HG03442 (cell line): ENCODE data around the gene DNMT3A.

Experiments used
- ATAC-seq: cut with Tn5 transposase; IDR thresholded peaks from one replicate; pipeline ENCODE4 v1.9.1; 2021; ENCODE audit warnings: mild to moderate bottlenecking, moderate library complexity; ENCODE audit not compliant: unreplicated experiment

Gene DNMT3A

DNA sequence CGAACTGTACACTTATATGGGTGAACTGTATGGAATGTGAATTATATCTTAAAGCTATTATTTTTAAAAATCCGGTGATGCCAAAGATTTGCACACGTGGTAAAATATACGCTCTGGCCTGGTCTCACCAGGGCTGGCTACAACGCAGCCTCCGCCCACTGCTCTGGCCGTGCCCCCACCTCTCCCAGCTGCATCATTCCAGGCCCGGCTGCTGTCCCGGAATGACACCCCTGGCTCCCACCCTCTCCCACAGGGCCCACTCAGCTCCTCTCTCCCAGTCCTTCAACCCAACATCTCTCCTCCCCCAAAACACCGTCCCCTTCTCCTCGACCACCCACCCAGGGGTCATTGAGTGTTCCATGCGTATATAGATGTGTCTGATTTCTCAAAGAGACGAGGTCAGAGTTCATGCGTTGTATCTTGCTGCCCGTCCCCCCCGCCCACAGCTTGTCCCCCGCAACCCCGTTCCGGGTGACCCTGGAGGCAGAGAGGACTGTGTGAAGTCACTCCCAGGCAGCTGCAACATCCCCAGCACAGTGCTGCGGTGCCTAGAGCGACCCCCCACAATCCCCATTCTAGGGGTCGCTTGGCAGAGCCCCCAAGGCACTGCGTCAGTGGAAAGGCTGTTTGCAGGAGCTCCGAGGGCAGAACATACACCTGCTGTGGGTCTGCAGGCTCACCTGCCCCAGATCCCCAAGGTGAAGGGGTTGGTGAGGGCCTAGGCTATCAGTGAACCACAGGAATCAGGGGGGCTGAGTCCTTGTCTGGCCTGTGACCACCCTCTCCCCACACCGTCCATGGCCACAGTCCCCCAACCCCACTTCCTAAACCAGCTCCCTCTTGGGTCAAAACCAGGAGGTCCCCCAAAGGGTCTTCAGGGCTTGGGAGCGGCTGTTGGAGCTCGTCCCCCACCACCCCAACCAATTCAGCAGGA lies 13.3 kb downstream of the DNMT3A start:
- ATAC-seq = no peak

DNA sequence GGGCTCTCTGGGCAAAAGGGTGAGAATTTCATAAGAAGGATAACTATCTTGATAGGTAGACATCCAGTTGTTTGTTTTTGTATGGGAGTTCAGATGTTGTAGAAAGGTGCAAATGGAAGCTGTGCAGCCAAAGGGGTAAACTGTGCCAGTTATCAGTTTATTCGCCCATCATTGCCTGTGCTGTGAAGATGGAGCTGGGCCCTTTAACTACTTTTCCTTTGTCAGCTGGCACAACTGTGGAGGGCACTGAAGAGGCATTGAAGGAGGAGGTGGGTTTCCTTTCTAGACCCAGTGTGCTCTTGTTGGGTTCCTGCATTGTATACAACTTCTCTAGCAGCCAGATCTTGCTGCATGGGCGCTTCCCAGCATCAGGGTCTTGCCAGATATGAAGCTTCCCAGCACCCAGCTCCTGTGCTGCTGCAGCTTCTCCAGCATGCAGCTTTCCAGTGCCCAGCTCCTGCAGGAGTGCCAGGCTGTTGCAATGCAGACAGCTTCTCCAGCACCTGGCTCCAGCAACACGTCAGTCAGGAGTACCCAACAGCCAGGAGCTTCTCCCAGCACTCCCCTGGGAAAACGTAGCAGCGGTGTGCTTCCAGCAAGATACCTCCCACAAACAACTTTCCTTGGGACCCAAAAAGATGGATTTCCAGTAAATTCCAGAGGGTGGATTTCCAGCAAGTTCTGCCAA lies 15.3 kb downstream of the DNMT3A start:
- no peak for ATAC-seq

DNA sequence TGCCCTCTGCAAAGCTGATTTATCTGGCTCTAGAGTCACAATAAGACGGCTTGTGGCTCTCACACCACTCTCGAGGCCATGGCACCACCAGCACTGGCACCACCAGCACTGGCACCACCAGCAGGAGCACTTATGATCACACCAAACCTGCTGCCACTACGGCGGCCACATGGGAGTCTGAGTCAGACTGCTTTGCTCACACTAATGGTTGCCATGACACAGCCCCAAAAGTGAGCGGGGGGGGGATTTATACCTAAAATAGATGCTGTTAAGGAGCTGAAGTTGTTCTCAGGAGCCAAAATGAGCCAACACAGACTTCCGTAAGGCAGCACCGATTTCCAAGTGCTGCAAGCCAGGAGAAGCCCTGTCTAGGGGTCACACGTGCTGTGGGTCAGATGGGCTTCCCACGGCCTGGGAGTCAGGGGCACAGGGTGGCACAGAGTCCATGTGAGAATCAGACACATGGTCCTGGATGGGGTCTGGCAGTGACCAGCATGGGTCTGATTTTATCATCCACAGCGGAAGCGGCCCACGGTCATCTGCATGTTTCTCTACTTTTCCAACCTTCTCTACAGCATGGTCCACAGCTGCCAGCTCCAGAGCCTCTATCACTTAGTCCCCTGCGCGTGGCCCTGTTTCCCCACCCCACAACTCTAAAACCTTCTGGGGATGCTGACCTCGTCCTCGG lies 16.7 kb downstream of the DNMT3A start:
- ATAC-seq = no peak

DNA sequence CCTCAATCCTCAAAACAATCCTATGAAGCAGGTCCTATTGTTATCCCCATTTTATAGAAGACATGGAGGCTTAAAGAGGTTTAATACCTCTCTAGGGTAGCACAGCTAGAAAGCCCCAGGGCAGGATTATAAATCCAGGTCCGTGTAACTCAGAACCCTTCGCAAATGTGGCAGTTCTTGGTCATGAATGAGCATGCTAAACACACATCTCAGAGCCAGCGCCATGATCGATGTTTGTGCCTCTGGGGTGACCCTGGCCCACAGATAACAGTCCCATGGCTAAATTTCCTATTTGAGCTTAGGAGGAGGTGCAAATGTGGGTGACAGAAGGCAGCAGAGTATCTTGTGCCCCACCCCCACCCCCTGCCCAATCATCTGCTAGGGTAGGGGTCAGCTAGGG lies 17.5 kb downstream of the DNMT3A start:
- ATAC-seq = no peak

DNA sequence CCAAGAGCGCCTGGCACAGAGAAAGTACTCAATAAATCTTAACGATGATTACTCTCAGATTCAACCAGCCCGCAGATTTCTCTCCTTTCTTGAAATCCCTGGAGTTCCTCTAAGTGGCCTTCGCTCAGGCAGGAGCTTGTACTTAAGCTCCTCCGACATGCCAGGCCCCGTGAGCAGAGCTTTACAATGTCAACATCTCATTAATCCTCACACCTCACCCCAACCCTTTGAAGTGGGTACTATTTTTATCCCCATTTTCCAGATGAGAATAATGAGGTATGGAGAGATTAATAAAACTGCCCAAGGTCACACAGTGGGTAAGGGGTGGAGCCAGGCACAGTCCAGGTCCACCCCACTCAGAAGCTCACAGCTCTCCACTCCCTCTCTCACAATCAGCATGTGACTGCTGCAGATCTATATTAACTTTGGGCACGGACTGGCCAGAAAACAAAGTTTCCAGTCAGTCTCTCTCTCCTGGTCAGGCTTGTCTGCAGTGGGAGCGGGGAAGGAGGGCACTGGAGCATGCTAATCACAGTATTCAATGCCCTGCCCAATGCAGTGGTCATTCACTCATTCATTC lies 18.0 kb downstream of the DNMT3A start:
- ATAC-seq = no peak

- no peak for ATAC-seq
Observed at GRCh38 chr2:25323042-25323514, 18.6 kb downstream of the DNMT3A start.

- ATAC-seq = no peak
Observed at GRCh38 chr2:25322312-25322711, 19.4 kb downstream of the DNMT3A start.

- no peak for ATAC-seq
Observed at GRCh38 chr2:25320077-25320476, 21.6 kb downstream of the DNMT3A start.

DNA sequence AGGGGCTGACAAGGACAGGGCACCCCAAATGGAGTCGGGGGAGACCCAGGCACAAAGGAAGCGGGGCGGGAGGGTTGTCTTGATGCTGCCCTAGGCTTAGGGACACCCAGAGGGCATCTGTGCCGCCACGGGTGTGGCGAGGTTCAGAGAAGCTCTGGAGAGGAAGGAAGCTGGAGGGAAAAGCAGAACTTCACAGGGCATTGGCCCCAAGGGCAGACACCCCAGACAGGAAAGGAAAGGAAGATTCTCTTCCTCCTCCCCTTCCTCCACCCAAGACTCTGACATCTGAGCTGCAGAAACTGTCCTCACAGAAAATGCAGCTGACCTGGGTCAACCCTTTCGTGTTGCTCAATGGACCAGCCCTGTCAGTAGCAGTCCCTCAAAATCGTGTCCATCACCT lies 25.6 kb downstream of the DNMT3A start:
- ATAC-seq = no peak

- no peak for ATAC-seq
Observed at GRCh38 chr2:25315316-25315680, 26.4 kb downstream of the DNMT3A start.

DNA sequence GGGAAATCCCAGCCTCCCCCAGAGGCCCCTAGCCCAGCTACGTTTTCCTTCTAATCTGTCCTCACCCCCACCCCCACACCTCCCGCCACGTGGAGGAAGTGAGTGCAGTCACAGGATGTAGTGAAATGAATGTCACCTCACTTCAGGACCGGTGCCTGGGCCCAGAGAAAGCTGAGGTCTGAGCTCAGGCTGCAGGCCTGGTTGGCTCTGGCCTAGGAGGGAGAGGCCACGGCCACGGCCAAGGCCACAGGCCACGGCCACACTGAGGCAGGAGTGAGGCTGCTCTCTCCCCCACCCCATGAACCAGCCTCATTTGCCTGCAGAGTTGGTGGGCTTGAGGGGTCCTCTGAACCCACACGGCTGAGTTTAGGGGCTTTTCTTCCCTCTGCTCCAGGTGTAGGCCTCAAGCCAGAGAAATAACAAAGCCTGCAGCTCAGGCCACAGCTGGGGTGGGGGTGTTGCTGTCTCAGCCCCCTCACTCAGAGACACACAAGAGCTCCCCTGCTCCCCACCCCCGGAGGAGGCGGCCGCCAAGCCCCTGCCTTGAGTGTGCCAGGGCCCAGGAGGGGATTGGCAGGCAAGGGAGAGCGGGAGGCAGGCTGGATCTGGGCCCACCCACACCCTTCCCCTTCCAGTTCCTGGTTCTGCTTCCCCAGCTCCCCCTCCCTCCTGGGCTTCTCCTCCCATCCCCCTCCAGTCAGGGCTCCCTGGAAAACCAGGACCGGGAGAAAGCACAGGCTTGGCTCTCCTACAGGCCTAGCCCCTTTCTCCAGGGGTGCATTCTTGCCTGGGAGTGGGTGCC lies 27.0 kb downstream of the DNMT3A start:
- ATAC-seq = peak; percentile 76

DNA sequence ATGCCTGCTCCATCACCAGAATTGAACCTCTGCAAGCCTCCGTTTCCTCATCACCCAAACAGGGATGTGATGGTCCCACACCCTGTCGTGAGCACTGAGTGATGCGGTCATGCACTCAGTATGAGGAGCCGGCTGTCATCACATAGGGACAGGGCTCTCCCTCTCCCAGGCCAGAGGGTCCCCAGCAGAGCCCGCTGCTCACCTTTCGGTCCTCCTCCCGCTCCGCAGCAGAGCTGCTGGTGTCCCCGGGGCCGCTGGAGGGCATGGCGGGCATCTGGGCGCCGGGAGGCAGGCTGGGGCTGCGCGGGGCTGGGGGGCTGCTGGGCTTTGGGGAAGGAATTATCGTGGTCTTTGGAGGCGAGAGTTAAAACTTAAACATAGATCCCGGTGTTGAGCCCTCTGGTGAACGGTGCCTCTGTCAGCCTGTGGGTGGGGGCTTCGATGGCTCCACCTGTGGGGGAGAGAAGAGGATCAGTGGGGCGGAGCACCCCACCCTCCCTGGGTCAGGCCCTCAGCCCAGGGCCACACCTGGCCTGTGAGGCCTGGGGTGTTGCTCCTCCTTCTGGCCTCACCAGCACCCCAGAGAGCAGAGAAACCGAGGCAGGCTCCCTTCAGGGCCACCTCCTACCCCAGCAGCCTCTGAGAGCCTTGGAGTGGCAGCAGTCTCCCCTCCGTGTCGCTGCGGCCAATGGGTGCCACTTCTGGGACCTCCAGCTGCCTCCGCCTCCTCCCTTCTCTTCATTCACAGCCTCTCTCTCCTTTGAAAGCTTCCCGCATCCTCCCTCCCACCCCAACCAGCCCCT lies 27.8 kb downstream of the DNMT3A start:
- ATAC-seq = peak; percentile 9

DNA sequence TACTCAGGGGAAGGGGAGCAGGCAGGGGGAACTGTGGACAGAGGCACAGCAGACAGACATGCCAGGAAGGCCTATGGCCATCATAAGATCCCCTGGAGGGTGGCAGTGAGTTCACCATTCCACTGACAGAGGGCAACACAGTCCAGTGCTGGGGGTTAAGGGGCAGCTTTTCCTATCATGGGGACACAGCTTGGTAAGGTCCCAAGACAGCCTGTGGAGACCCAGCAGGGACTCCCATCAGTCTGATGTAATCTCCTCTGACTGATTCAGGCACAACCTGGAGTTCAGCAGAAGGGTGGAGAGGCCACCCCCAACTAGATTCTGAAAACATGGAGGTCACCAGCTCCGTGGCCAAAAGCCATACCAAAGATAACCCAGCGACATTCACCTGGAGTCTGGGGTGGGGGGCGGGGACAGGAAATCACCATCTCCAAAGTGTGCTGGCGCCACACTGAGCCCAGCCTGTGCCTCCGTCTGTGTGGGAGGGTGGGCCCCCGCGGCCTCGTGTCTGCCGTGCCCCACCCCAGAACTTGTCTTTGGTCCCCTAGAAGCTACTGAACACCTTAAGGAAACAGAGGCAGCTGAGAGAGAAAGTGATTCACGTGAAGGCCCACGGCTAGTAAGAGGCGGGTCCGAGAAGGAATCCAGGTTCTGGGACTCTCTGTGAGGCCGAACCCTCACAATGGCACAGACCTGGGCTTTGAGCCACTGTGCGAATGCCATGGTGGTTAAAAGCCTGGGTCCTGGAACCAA lies 28.6 kb downstream of the DNMT3A start:
- ATAC-seq = no peak

GRCh38 chr2:25311865-25312575 lies 29.7 kb downstream of the DNMT3A start:
- ATAC-seq = no peak

DNA sequence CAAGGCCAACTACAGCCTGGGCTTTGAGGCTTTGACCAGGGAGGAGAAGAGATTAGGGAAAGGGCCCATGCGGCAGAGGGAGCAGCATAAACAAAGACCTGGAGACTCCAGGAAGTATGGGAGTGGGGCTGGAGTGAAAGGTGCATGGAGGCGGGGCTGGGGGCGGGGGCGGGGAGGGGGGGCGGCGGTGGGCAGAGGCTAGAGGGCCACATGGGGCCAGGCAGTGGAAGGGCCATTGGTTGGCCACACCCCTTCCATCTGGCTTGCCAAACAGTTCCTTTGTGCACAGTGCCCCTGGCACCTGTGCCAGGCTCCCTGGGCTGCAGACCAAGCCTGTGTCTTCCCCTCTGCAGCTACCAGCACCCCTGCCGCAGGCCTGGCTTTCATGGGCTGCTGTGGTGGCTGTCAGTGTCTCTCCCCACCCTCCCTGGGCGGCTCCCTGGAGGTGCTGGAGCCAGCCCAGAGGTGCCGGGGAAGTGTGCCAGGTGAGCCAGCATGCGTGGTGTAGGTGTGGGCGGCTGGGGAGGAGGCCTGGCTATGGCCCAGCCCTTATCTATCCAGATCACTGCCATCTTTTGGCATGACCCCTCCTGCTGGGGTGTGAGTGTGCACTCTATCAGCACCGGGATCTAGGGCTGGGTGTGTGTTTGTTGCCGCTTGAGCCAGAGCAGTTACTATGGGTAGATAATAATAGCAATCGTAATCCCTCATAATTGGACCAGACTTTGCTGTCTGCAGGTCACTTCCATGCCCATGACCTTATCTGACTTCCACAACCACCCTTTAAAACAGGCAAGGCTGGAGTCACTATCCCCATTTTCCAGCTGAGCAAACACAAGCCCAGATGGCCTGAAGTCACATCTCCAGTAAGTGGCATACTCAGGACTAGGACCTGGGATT lies 30.5 kb downstream of the DNMT3A start:
- no peak for ATAC-seq

GRCh38 chr2:25310709-25310964 lies 31.1 kb downstream of the DNMT3A start:
- no peak for ATAC-seq

DNA sequence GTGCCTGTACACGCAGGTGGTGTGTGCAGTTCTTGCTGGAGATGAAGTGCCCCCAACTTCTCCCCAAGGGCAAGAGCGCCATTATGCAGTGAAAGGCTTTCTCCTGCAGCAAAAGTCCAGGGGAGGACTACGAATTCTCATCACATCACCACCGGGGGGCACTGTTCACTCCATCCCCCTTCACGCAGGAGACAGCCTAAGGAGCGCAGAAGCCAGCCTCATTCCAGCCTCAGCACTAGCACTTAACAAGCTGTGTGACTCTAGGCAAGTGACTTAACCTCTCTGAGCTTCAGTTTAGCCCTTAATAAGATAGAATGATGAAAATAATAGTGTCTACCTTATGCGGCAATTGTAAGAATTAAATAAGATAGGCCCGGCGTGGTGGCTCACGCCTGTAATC lies 32.3 kb downstream of the DNMT3A start:
- no peak for ATAC-seq

GRCh38 chr2:25308599-25308998 lies 33.1 kb downstream of the DNMT3A start:
- ATAC-seq = no peak
